K562 (cell line): ENCODE measurements around the gene MBD3. TPM values are rescaled to one million over a fixed set of nuclear protein-coding genes. Genes with fewer than 3 reads are reported as not detected.
A peak's percentile ranks its signal among the peaks of the same experiment; 100 is the strongest.

Experiments
- BACH1 ChIP-seq: fragments of 200-800 bp; sonication (Bioruptor generic); IDR thresholded peaks from 2 replicates; pipeline ENCODE4 v1.6.1; 2016; ENCODE audit warnings: missing genetic modification characterization, missing compliant biosample characterization
- CCNT2 ChIP-seq: IDR thresholded peaks from 2 replicates; pipeline ENCODE4 v1.6.1; 2011; ENCODE audit warnings: borderline replicate concordance, low read depth, mild to moderate bottlenecking, moderate library complexity, mixed read lengths, low read length; ENCODE audit not compliant: insufficient read length; ENCODE audit errors: extremely low read depth
- FOXA3 ChIP-seq, 2 experiments: fragments of 450-650 bp in 1 of 2; sonication (generic) in 1 of 2; formaldehyde crosslinking; IDR thresholded peaks in 1 of 2; conservative IDR thresholded peaks in 1 of 2; 2 replicates each; pipeline versions ENCODE4 v1.4.0 to v1.8.0; 2020 to 2022; ENCODE audit warnings: mild to moderate bottlenecking in 2 of 2, missing genetic modification reagents in 1 of 2
- KLF16 ChIP-seq: IDR thresholded peaks from 2 replicates; pipeline ENCODE4 v1.6.1; 2016; ENCODE audit warnings: antibody characterized with exemption
- MCM3 ChIP-seq: fragments of 450-650 bp; IDR thresholded peaks from 2 replicates; pipeline ENCODE4 v1.6.1; 2016
- MEF2A ChIP-seq: IDR thresholded peaks from 2 replicates; pipeline ENCODE4 v1.6.1; 2011; ENCODE audit warnings: low read depth, mild to moderate bottlenecking, low read length, moderate library complexity; ENCODE audit not compliant: control insufficient read depth
- MTA3 ChIP-seq: fragments of 450-650 bp; formaldehyde crosslinking; IDR thresholded peaks from 2 replicates; pipeline ENCODE4 v1.6.1; 2017; ENCODE audit warnings: mild to moderate bottlenecking, borderline replicate concordance
- PRPF4 ChIP-seq: fragments of 200-400 bp; formaldehyde crosslinking; IDR thresholded peaks from one replicate; pipeline ENCODE4 v1.6.1; 2017; ENCODE audit warnings: low read length, low read depth, mild to moderate bottlenecking; ENCODE audit not compliant: insufficient read depth, poor library complexity, severe bottlenecking
- RAD51 ChIP-seq: fragments of 450-650 bp; IDR thresholded peaks from 2 replicates; pipeline ENCODE4 v1.7.1; 2016; ENCODE audit warnings: low read depth, mild to moderate bottlenecking, borderline replicate concordance
- RFX1 ChIP-seq: fragments of 450-650 bp; IDR thresholded peaks from 2 replicates; pipeline ENCODE4 v1.6.1; 2016; ENCODE audit warnings: mild to moderate bottlenecking, moderate library complexity
- STAT5B ChIP-seq: fragments of 250-450 bp; sonication (Bioruptor Pico); IDR thresholded peaks from 2 replicates; pipeline ENCODE4 v1.8.0; 2021; ENCODE audit warnings: mild to moderate bottlenecking, inconsistent platforms
- TGIF2 ChIP-seq: sonication (generic); formaldehyde crosslinking; IDR thresholded peaks from 2 replicates; pipeline ENCODE4 v1.8.1; 2022; ENCODE audit warnings: mild to moderate bottlenecking, missing genetic modification reagents, moderate library complexity
- ZKSCAN8 ChIP-seq: fragments of 200-800 bp; sonication (Bioruptor generic); IDR thresholded peaks from 2 replicates; pipeline ENCODE4 v1.6.1; 2016; ENCODE audit warnings: missing genetic modification characterization, missing compliant biosample characterization
- polyA plus RNA-seq, 8 experiments: library from polyadenylated mRNA; depleted of rRNA in 4 of 8; stranded (reverse) in 5 of 8; unstranded in 3 of 8; fragments of >200 nt; fragmentation: Nextera tagmentation in 2 of 8; fragmentation: Illumina TruSeq in 1 of 8; extraction: Ambion mirVana in 2 of 8; extraction: Trizol in 1 of 8; gene quantifications; 2 replicates each; pipeline versions ENCODE4 v1.2.1 to v1.2.3, GENCODE V29; 2011 to 2014; ENCODE audit warnings: inconsistent platforms in 1 of 8, missing spikeins in 1 of 8
- total RNA-seq, 7 experiments: library from RNA; depleted of rRNA in 6 of 7; stranded (reverse); fragments of >200 nt in 6 of 7; fragmentation: Illumina TruSeq in 2 of 7; extraction: Trizol in 2 of 7; gene quantifications; 2 replicates each; pipeline versions ENCODE4 v1.2.1 to v1.2.3, GENCODE V29; 2011 to 2021; ENCODE audit warnings: low replicate concordance in 1 of 7
- TF ChIP-seq, protein P1 (sequence below): fragments of 250-450 bp; sonication (Bioruptor Pico); IDR thresholded peaks from 2 replicates; pipeline ENCODE4 v1.5.0; 2022; ENCODE audit warnings: mild to moderate bottlenecking
- TF ChIP-seq, protein P2 (sequence below): fragments of 250-450 bp; sonication (Bioruptor Pico); IDR thresholded peaks from 2 replicates; pipeline ENCODE4 v1.4.0; 2020; ENCODE audit warnings: mild to moderate bottlenecking
- TF ChIP-seq, protein P3 (sequence below): fragments of 250-450 bp; sonication (Bioruptor Pico); IDR thresholded peaks from 2 replicates; pipeline ENCODE4 v1.8.0; 2022; ENCODE audit warnings: moderate library complexity, mild to moderate bottlenecking, inconsistent platforms
- TF ChIP-seq, protein P4 (sequence below): fragments of 450-650 bp; IDR thresholded peaks from 2 replicates; pipeline ENCODE4 v1.6.1; 2014; ENCODE audit warnings: low read depth, mild to moderate bottlenecking, moderate library complexity, borderline replicate concordance
- TF ChIP-seq, protein P5 (sequence below), 2 experiments: fragments of 250-450 bp in 1 of 2; fragments of 450-650 bp in 1 of 2; sonication (Bioruptor Pico) in 1 of 2; IDR thresholded peaks; 2 replicates each; pipeline versions ENCODE4 v1.6.1 to v1.8.0; 2016 to 2021; ENCODE audit warnings: mild to moderate bottlenecking in 2 of 2, moderate library complexity in 2 of 2, missing compliant biosample characterization in 1 of 2, missing genetic modification characterization in 1 of 2
- TF ChIP-seq, protein P6 (sequence below): fragments of 250-450 bp; sonication (Bioruptor Pico); IDR thresholded peaks from 2 replicates; pipeline ENCODE4 v1.8.0; 2021; ENCODE audit warnings: moderate library complexity, mild to moderate bottlenecking, inconsistent platforms

Gene MBD3
- total and polyA plus RNA-seq, 9 of the 15 experiments (the other 6 are each of a cell fraction or from before 2014, with no cell fraction given), result 0.24 to 137 (median 30.9) TPM

DNA sequence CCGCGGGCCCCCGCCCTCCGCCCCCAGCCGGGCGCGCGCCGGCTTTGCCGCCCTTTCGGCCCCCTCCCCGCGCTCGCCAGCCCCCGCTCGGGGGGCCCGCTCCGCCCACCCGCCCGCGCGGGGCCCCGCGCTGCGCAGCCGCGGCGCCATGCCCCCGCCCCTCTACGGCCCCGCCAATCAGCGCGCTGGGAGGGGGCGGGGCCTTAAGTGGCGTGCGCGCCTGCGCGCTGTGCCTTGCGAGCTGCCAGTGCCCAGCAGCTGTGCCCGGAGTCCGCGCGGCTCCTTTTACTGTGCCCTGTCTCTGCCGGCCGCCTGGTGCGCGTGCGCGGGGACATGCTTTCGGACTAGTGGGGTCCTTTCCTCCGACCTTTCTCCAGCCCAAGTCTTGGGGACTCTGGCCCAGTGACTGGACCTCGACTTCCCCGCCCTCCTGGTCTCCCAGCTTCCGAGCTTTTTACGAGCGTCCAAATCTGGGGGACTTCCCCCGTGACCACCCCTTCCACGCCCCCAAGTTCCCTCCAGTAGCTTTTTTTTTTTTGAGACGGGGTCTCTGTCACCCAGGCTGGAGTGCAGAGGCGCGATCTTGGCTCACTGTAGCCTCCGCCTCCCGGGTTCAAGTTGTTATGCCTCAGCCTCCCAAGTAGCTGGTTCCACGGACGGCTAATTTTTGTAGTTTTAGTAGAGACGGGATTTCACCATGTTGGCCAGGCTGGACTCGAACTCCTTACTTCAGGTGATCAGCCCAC, at the start of gene MBD3 (continued):
- TF ChIP-seq TGIF2 (CRISPR knock-in tag) (no peak), RAD51 (no peak), MCM3 (no peak), KLF16 (no peak), CCNT2 (peak; percentile 37), FOXA3 (CRISPR knock-in tag; conservative IDR thresholded peaks at IDR 0.05 in 1 of 2, IDR thresholded peaks at IDR 0.05 in 1 of 2) (no peak), STAT5B (CRISPR knock-in tag) (no peak), MEF2A (no peak), ZKSCAN8 (CRISPR knock-in tag) (no peak), RFX1 (no peak), PRPF4 (no peak), BACH1 (tag) (no peak), MTA3 (peak; percentile 43; the same call in 1 of the 2 replicates)
- TF ChIP-seq, protein P1, sequence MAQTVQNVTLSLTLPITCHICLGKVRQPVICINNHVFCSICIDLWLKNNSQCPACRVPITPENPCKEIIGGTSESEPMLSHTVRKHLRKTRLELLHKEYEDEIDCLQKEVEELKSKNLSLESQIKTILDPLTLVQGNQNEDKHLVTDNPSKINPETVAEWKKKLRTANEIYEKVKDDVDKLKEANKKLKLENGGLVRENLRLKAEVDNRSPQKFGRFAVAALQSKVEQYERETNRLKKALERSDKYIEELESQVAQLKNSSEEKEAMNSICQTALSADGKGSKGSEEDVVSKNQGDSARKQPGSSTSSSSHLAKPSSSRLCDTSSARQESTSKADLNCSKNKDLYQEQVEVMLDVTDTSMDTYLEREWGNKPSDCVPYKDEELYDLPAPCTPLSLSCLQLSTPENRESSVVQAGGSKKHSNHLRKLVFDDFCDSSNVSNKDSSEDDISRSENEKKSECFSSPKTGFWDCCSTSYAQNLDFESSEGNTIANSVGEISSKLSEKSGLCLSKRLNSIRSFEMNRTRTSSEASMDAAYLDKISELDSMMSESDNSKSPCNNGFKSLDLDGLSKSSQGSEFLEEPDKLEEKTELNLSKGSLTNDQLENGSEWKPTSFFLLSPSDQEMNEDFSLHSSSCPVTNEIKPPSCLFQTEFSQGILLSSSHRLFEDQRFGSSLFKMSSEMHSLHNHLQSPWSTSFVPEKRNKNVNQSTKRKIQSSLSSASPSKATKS (CRISPR knock-in tag), result no peak
- TF ChIP-seq, protein P2, sequence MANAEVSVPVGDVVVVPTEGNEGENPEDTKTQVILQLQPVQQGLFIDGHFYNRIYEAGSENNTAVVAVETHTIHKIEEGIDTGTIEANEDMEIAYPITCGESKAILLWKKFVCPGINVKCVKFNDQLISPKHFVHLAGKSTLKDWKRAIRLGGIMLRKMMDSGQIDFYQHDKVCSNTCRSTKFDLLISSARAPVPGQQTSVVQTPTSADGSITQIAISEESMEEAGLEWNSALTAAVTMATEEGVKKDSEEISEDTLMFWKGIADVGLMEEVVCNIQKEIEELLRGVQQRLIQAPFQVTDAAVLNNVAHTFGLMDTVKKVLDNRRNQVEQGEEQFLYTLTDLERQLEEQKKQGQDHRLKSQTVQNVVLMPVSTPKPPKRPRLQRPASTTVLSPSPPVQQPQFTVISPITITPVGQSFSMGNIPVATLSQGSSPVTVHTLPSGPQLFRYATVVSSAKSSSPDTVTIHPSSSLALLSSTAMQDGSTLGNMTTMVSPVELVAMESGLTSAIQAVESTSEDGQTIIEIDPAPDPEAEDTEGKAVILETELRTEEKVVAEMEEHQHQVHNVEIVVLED (CRISPR knock-in tag), result no peak
- TF ChIP-seq, protein P3, sequence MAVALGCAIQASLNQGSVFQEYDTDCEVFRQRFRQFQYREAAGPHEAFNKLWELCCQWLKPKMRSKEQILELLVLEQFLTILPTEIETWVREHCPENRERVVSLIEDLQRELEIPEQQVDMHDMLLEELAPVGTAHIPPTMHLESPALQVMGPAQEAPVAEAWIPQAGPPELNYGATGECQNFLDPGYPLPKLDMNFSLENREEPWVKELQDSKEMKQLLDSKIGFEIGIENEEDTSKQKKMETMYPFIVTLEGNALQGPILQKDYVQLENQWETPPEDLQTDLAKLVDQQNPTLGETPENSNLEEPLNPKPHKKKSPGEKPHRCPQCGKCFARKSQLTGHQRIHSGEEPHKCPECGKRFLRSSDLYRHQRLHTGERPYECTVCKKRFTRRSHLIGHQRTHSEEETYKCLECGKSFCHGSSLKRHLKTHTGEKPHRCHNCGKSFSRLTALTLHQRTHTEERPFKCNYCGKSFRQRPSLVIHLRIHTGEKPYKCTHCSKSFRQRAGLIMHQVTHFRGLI, result no peak
- TF ChIP-seq, protein P4, sequence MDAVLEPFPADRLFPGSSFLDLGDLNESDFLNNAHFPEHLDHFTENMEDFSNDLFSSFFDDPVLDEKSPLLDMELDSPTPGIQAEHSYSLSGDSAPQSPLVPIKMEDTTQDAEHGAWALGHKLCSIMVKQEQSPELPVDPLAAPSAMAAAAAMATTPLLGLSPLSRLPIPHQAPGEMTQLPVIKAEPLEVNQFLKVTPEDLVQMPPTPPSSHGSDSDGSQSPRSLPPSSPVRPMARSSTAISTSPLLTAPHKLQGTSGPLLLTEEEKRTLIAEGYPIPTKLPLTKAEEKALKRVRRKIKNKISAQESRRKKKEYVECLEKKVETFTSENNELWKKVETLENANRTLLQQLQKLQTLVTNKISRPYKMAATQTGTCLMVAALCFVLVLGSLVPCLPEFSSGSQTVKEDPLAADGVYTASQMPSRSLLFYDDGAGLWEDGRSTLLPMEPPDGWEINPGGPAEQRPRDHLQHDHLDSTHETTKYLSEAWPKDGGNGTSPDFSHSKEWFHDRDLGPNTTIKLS, result no peak
- TF ChIP-seq, protein P5, sequence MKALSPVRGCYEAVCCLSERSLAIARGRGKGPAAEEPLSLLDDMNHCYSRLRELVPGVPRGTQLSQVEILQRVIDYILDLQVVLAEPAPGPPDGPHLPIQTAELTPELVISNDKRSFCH (CRISPR knock-in tag; IDR thresholded peaks at IDR 0.05), result no peak
- TF ChIP-seq, protein P5 (tag; IDR thresholded peaks at IDR 0.05), result no peak
- TF ChIP-seq, protein P6, sequence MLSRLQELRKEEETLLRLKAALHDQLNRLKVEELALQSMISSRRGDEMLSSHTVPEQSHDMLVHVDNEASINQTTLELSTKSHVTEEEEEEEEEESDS, result no peak
